GM19043 (cell line): ENCODE measurements around the gene MPEG1.

ENCODE experiments used
- ATAC-seq: cut with Tn5 transposase; IDR thresholded peaks from one replicate; pipeline ENCODE4 v1.9.1; 2021; ENCODE audit warnings: low read depth; ENCODE audit not compliant: unreplicated experiment

The MPEG1 gene

GRCh38 chr11:59219836-59220235 lies 7.1 kb upstream of the MPEG1 start:
- ATAC-seq: no peak

- no peak for ATAC-seq
Observed at GRCh38 chr11:59218893-59219292, 6.2 kb upstream of the MPEG1 start.

DNA sequence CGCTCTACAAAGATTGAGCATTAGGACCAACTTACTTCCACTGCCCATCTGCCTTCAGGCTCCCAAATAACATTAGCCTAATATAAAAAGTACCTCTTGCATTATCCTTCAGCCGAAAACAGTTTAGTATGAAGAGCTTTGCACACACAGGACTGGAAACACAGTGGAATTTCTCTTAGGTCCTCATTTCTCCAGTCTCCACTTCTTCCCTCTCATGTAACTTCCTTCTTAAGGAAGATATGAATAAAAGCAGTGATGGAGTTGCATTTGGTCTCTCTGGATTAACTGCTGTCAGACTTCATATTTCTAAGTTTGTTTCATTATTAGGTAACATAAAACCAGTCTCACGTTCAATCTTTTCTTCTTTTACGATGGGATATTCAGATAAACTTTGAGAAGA lies 5.6 kb upstream of the MPEG1 start:
- no peak for ATAC-seq

- peak; percentile 79 for ATAC-seq
Observed at GRCh38 chr11:59216641-59217564, 4.2 kb upstream of the MPEG1 start.

DNA sequence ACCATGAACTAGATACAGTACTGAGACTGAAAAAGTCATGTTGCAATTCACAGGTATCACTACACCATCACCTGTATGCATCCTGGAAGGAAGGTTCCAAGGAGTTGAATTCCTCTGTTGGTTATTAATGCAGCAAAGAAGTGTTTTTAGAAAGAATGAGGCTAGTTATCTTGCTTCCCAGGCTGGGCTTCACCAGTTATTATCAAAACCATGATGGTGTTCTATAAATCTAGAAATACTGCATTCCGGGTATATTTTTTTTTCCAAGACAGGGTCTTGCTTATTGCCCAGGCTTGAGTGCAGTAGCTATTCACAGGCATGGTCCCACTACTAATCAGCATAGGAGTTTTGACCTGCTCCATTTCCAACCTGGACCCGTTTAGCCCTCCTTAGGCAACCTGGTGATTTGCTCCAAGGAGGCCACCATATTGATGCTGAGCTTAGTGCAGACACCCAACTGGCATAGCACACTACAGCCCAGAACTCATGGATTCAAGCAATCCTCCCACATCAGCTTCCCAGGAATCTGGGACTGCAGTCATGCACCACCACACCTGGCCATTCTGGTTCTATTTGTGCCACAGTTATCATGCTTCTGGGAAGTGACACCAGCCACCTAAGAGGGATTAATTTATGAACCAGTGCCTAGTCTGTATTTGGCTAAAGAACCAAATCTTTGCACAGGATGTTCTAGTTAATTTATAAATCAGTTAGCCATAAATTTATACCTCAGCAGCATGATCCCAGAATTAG lies 1.6 kb upstream of the MPEG1 start:
- no peak for ATAC-seq

DNA sequence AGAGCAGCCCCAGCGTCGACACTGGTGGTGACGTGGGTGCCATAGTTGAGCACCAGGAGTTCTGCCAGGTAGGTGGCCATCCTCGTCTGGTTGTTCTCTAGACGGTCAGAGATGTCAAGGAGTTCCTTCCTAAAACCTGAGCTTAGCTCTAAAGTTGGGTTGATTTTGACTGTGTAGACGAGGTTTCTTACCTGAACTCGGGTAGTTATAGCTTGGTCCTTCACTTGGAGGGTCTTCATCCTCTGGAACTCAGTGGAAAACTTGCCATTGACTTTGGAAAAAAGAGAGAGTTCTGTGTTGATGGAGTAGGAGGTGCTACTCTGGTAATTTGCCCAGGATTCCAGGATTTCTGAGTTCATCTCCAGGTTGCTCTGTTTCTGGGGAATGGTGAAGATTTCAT lies 505 bp downstream of the MPEG1 start:
- no peak for ATAC-seq

DNA sequence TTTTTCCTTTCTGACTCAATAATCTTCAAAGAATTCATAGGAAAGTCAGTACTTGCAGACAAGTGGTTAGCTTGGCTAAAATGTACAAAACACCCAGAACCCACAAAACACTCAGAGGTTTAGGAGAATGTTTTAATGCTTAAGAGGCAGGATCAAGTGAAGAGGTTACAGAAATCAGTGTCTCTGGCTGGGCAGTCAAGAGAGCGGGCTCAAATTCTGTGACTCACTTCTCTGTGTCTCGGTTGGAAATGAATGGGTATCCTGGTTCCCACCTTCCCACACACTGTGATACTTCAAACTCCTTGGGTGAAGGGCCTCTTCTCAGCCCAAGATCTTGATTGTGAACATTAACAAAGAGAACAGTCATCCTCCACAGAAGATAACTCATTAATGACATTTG lies 3.8 kb downstream of the MPEG1 start:
- no peak for ATAC-seq

- ATAC-seq: peak; percentile 56
Observed at GRCh38 chr11:59207988-59208451, 4.7 kb downstream of the MPEG1 start.

DNA sequence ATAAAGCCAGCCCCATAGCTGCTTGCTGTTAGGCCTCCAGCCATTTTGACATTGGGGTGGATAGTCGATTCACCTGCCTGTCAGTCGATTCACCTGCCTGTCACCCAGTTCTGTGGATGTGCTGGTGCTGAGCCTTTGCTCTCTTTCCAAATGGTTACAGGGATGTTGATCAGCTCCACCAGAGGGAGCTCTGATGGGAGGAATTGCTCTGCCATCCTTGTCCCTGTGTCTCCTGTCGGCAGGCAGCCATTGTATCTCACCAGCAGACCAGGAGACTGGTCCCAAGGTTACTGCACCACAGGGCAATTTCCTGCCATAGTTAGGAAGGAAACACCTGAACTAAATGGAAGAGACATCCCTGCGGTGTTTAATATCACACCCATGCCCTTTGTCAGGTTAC lies 6.1 kb downstream of the MPEG1 start:
- no peak for ATAC-seq

DNA sequence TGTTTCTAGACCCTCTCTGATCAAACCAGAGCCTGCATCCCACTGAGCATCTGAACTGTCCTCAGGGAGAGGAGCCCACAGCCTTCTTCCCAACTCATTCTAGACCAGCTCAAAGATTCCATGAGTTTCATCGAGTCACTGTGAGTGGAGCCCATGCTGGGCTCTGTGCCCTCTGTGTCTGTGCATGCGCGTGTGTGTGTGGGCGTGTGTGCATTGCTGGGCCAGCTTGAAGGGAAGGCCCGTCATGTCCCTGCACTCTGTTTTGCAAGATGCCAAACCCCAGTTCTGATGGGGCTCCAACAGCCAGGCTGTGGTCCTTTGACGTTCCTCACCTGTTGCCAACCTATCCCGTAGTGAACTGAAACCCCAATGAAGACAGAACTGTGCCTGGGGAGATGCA lies 7.1 kb downstream of the MPEG1 start:
- ATAC-seq: no peak

- ATAC-seq: no peak
Observed at GRCh38 chr11:59204746-59205145, 8.0 kb downstream of the MPEG1 start.

DNA sequence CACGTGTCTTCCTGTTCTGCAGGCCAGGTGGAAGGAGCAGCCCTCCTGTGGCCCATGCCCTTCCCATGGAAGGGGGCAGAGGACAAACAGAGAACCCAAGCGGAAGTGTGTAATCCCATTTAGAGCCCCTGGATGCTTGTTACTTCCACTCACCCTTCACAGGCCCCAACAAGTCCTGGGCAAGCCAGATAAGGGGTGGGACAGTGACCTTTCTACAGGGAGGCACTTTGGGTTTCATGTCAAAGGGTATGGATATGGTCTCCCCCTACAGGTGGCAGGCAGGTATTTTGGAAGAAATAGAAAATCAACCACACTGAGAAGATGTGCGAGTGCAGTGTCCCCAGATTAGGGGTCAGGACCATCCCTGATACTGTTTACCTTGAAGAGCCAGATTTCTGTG lies 11.4 kb downstream of the MPEG1 start:
- no peak for ATAC-seq

DNA sequence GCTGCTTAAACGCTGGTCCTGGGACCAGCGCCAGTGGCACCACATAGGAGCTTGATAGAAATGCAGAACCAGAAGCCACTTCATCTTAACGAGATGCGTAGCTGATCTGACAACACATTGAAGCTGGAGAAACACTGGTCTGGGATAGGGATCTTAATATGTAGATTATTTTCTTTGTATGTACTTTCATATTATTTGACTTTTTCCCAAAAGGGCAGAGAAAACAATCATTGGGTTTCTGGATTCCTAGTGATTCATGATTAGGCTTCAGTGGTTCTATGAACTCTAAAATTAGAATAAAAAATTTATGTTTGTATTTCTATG lies 12.3 kb downstream of the MPEG1 start:
- ATAC-seq: no peak

- ATAC-seq: peak; percentile 47
Observed at GRCh38 chr11:59199546-59200422, 12.9 kb downstream of the MPEG1 start.

DNA sequence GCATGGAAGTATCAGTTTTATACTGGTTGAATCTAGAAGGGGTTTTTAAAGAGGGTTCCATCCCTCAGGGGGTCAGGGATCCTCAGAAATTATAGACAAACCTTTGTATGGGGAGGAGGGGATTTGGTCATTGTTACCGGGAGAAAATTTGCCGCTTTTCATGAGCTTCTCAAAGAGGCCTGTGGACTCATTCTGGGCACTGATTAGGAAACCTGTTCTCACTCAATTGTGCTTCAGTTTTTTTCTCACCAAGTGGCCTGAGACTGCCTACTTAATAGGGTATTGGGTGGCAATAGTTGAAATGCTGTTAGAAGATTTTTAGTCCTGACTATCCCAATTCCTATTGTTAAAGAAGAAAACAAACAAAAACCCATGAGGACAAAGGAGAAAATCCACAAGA lies 14.0 kb downstream of the MPEG1 start:
- ATAC-seq: no peak

GRCh38 chr11:59197991-59198390 lies 14.7 kb downstream of the MPEG1 start:
- ATAC-seq: no peak

GRCh38 chr11:59196777-59197176 lies 15.9 kb downstream of the MPEG1 start:
- no peak for ATAC-seq

DNA sequence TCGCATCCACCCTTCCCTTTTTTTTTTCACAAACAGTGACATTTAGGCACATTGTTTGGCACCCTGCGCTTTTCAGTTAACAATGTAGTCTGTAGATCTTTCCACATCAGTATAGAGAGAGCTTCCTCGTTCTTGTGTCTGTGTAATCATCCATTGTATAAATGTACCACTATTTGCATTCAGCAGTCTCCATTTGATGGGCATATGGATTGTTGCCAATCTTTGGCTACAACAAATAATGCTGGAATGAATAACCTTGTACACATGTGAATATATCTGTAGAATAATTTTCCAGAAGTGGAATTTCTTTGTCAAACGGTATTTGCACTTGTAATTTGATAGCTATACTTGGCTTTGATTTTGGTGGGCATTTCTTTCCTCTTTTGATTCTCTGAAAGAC lies 17.1 kb downstream of the MPEG1 start:
- ATAC-seq: no peak

- ATAC-seq: no peak
Observed at GRCh38 chr11:59193587-59194130, 19.1 kb downstream of the MPEG1 start.

DNA sequence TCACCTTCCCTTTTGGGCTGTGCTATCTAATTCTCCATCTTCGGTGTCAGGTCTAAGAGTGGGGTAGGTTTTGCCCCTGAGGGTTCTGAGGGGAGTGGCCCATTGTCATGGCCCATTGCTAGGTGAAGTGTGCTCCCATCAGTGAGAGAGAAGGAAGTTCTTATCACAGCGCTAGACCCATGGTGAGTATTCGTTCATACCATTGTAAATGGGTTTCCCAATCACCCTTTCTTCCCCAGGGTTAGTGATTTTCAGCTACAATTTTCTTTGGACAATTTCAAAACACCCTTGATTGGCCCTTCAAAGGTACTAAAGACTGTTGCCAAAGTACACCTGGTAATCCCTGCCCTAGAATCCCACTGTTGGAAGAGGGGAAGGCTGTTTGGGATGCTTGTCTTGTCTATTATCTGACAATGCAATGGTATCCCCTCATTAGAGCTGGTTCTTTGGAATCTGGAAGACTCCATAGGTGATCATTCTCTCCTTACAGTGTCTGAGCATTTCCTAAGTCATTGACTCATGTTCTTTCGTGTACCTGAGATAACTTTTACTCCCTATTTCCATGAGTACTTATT lies 20.2 kb downstream of the MPEG1 start:
- no peak for ATAC-seq
